Natural killer cell (primary cell): ENCODE results near the gene C1QTNF2. TPM values are rescaled to one million over a fixed set of nuclear protein-coding genes. Genes with fewer than 3 reads are reported as not detected.

Source experiments
- ATAC-seq, 3 donors: fragments of 150-1000 bp in 2 of 3; fragments of 200-7000 bp in 1 of 3; cut with Tn5 transposase; 1 replicate in 1 of 3; 2 replicates in 2 of 3; pipeline ENCODE4 v1.10.0; 2021; ENCODE audit warnings: mild to moderate bottlenecking in 2 of 3, moderate library complexity in 2 of 3
- DNase-seq, 2 donors: peaks; one replicate each; pipeline versions ENCODE4 v3.0.0 to v3.0.0-alpha.2; 2013 to 2021; ENCODE audit warnings: mixed read lengths in 1 of 2
- H3K27ac ChIP-seq: one replicate; pipeline ENCODE4 v1.5.1; 2013; ENCODE audit warnings: mild to moderate bottlenecking, low read length
- H3K27me3 ChIP-seq: one replicate; pipeline ENCODE4 v1.6.1; 2013; ENCODE audit warnings: low read length; ENCODE audit not compliant: control insufficient read depth, insufficient read depth
- H3K36me3 ChIP-seq: one replicate; pipeline ENCODE4 v1.6.1; 2013; ENCODE audit warnings: low read length; ENCODE audit not compliant: control insufficient read depth, insufficient read depth
- H3K4me1 ChIP-seq: one replicate; pipeline ENCODE4 v1.6.1; 2013; ENCODE audit warnings: low read length; ENCODE audit not compliant: control insufficient read depth, insufficient read depth
- H3K4me3 ChIP-seq: one replicate; pipeline ENCODE4 v1.5.1; 2013; ENCODE audit warnings: low read length
- H3K9me3 ChIP-seq: one replicate; pipeline ENCODE4 v1.6.1; 2013; ENCODE audit warnings: low read length; ENCODE audit not compliant: control insufficient read depth, insufficient read depth
- H3K27ac Mint-ChIP-seq, 2 donors: one replicate each; pipeline ENCODE4 v1.8.0; 2022; ENCODE audit warnings: mild to moderate bottlenecking in 2 of 2, mixed read lengths in 2 of 2, moderate library complexity in 1 of 2
- H3K27me3 Mint-ChIP-seq, 2 donors: one replicate each; pipeline ENCODE4 v1.8.0; 2022; ENCODE audit warnings: low read depth in 2 of 2, mixed read lengths in 2 of 2
- H3K36me3 Mint-ChIP-seq: one replicate; pipeline ENCODE4 v1.8.0; 2022; ENCODE audit warnings: mixed read lengths
- H3K4me1 Mint-ChIP-seq, 2 donors: one replicate each; pipeline ENCODE4 v1.8.0; 2022; ENCODE audit warnings: mixed read lengths in 2 of 2
- H3K4me3 Mint-ChIP-seq: one replicate; pipeline ENCODE4 v1.8.0; 2022; ENCODE audit warnings: mild to moderate bottlenecking, moderate library complexity, mixed read lengths
- H3K9me3 Mint-ChIP-seq, 2 donors: one replicate each; pipeline ENCODE4 v1.8.0; 2022; ENCODE audit warnings: mixed read lengths in 2 of 2
- CTCF ChIP-seq: fragments of 200-600 bp; IDR thresholded peaks from one replicate; pipeline ENCODE4 v1.8.0; 2022; ENCODE audit warnings: antibody characterized with exemption
- WGBS: methylation state at CpG from one replicate; pipeline ENCODE4 v1.1.7; 2013; ENCODE audit warnings: missing lambda C conversion rate; ENCODE audit not compliant: insufficient coverage; 5-methylcytosine and 5-hydroxymethylcytosine counted together
- intact Hi-C: fragments of 100-400 bp; cut with micrococcal nuclease; formaldehyde crosslinking; loops from one replicate; pipeline ENCODE4 v1.14.2; 2022
- total RNA-seq, 4 donors: library from RNA; stranded (reverse); fragments of 120-200 nt in 1 of 4; gene quantifications; one replicate each; pipeline versions ENCODE4 v1.2.3 to v1.2.4, GENCODE V29; 2013 to 2022

Gene C1QTNF2
- total RNA-seq, 3 donors from 2014 or later (not counting 1 experiment from before 2014, with no cell fraction given) = not detected

GRCh38 chr5:160333721-160334120, 36.7 kb downstream of the C1QTNF2 start:
- Histone ChIP-seq H3K4me3 (no peak overlapping the region), H3K27ac (no peak overlapping the region), H3K4me1 (no peaks in the 10 kb centered on the region), H3K27me3 (no peaks in the 10 kb centered on the region), H3K36me3 (no peaks in the 10 kb centered on the region), H3K9me3 (no peaks in the 10 kb centered on the region)
- WGBS = 79% methylated on average over 3 of the region's 3 CpGs
- Mint-ChIP-seq H3K36me3 (no peaks in the 10 kb centered on the region), H3K9me3 (no peaks in the 10 kb centered on the region), H3K27ac (no peak overlapping the region), H3K4me1 (peaks cover 6 to 7% of the 10 kb centered on the region in 2 donors), H3K4me3 (no peak overlapping the region), H3K27me3 (peaks cover 0 to 9% of the 10 kb centered on the region in 2 donors)
- TF ChIP-seq CTCF = no peak
- ATAC-seq (no peak), DNase-seq (no peak)
- intact Hi-C loops = no loop called here

GRCh38 chr5:160330212-160330611, 40.2 kb downstream of the C1QTNF2 start:
- intact Hi-C loops = no loop called here
- Histone ChIP-seq H3K36me3 (no peaks in the 10 kb centered on the region), H3K9me3 (no peaks in the 10 kb centered on the region), H3K27ac (no peak overlapping the region), H3K27me3 (no peaks in the 10 kb centered on the region), H3K4me1 (no peaks in the 10 kb centered on the region), H3K4me3 (no peak overlapping the region)
- Mint-ChIP-seq H3K36me3 (no peaks in the 10 kb centered on the region), H3K27ac (peak overlapping the region in 1 of 2 donors; percentile 2), H3K4me1 (peaks cover 6 to 10% of the 10 kb centered on the region in 2 donors), H3K4me3 (no peak overlapping the region), H3K9me3 (no peaks in the 10 kb centered on the region), H3K27me3 (peaks cover 0 to 6% of the 10 kb centered on the region in 2 donors)
- ATAC-seq (peak in 1 of 3 donors; percentile 47), DNase-seq (no peak)
- WGBS = 52% methylated on average over 4 of the region's 4 CpGs
- no peak for TF ChIP-seq CTCF

- no peak for ATAC-seq
- no peak overlapping the region for H3K4me3 ChIP-seq
- H3K9me3 ChIP-seq = no peaks in the 10 kb centered on the region
- intact Hi-C loops = no loop called here
- no peak overlapping the region for H3K27ac ChIP-seq
- H3K27ac Mint-ChIP-seq = no peak overlapping the region
- H3K4me3 Mint-ChIP-seq = no peak overlapping the region
- H3K27me3 ChIP-seq = no peaks in the 10 kb centered on the region
- 92% methylated on average over 6 of the region's 6 CpGs for WGBS
- no peak for TF ChIP-seq CTCF
- H3K36me3 Mint-ChIP-seq = no peaks in the 10 kb centered on the region
- DNase-seq = no peak
- H3K27me3 Mint-ChIP-seq = no peaks in the 10 kb centered on the region
- H3K4me1 Mint-ChIP-seq = peaks cover 11 to 16% of the 10 kb centered on the region in 2 donors
- H3K36me3 ChIP-seq = no peaks in the 10 kb centered on the region
- no peaks in the 10 kb centered on the region for H3K4me1 ChIP-seq
- H3K9me3 Mint-ChIP-seq = no peaks in the 10 kb centered on the region
These were observed 42.6 kb downstream of the C1QTNF2 start for GRCh38 chr5:160327818-160328217.

DNA sequence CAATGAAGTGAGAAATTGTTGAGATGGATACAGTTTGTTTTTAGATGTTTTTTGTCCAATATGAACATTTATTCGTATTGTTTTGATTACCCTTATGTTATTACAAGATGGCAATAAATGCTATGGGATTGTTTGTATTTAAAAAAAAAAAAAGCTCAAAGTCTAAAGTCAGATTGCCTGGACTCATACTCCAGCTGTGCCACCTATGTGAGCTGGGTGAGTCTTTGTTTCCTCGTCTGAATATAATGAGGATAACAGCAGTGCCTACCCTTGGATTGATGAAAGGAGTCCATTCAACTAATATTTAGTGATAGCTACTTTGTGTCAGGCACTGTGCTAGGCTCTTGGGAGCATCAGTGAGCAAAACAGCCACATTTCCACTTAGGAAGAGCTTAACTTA, 43.4 kb downstream of the C1QTNF2 start:
- H3K36me3 Mint-ChIP-seq = no peaks in the 10 kb centered on the region
- Histone ChIP-seq H3K27me3 (no peaks in the 10 kb centered on the region), H3K9me3 (no peaks in the 10 kb centered on the region), H3K36me3 (no peaks in the 10 kb centered on the region), H3K4me3 (no peak overlapping the region), H3K4me1 (no peaks in the 10 kb centered on the region), H3K27ac (no peak overlapping the region)
- H3K4me1 Mint-ChIP-seq = peaks cover 11 to 16% of the 10 kb centered on the region in 2 donors
- DNase-seq (no peak), ATAC-seq (no peak)
- no peak overlapping the region for H3K4me3 Mint-ChIP-seq
- no peak overlapping the region for H3K27ac Mint-ChIP-seq
- H3K9me3 Mint-ChIP-seq = no peaks in the 10 kb centered on the region
- no peak for TF ChIP-seq CTCF
- 88% methylated on average over 2 of the region's 2 CpGs for WGBS
- intact Hi-C loops = no loop called here
- H3K27me3 Mint-ChIP-seq = no peaks in the 10 kb centered on the region
